GM23338 (cell line): Measurements from ENCODE around the gene SORD. TPM values are rescaled to one million over a fixed set of nuclear protein-coding genes. Genes with fewer than 3 reads are reported as not detected.

Experiments
- ATAC-seq: fragments of 200-7000 bp; cut with Tn5 transposase; 3 replicates; pipeline ENCODE4 v1.9.1; 2020
- DNase-seq: peaks from one replicate; pipeline ENCODE4 v3.0.0-alpha.2; 2015; ENCODE audit warnings: low spot score
- H2AFZ ChIP-seq: fragments of 200-600 bp; sonication (generic); 2 replicates; pipeline ENCODE4 v1.8.0; 2016; ENCODE audit warnings: antibody characterized with exemption, mild to moderate bottlenecking, moderate library complexity
- H3F3A ChIP-seq: fragments of 200-600 bp; sonication (generic); replicated peaks from 2 replicates; pipeline ENCODE4 v1.8.0; 2017; ENCODE audit warnings: antibody characterized with exemption, mixed run types, low read depth
- H3K27ac ChIP-seq: fragments of 200-600 bp; sonication (generic); 2 replicates; pipeline ENCODE4 v1.6.1; 2016; ENCODE audit warnings: low read depth
- H3K27me3 ChIP-seq: fragments of 200-600 bp; sonication (generic); 2 replicates; pipeline ENCODE4 v1.8.0; 2016; ENCODE audit warnings: mild to moderate bottlenecking, mixed run types, moderate library complexity; ENCODE audit not compliant: insufficient read depth
- H3K36me3 ChIP-seq: fragments of 200-600 bp; sonication (generic); 2 replicates; pipeline ENCODE4 v1.8.0; 2016; ENCODE audit warnings: mild to moderate bottlenecking; ENCODE audit not compliant: insufficient read depth
- H3K4me1 ChIP-seq: fragments of 200-600 bp; sonication (generic); 2 replicates; pipeline ENCODE4 v1.8.0; 2016; ENCODE audit warnings: mild to moderate bottlenecking, moderate library complexity; ENCODE audit not compliant: insufficient read depth
- H3K4me2 ChIP-seq: fragments of 200-600 bp; sonication (generic); 2 replicates; pipeline ENCODE4 v1.7.1; 2017; ENCODE audit warnings: mixed run types
- H3K4me3 ChIP-seq: fragments of 200-600 bp; sonication (generic); 2 replicates; pipeline ENCODE4 v1.6.1; 2016; ENCODE audit warnings: mixed run types
- H3K79me2 ChIP-seq: fragments of 200-600 bp; sonication (generic); replicated peaks from 2 replicates; pipeline ENCODE4 v1.8.0; 2017; ENCODE audit warnings: mild to moderate bottlenecking; ENCODE audit not compliant: insufficient read depth
- H3K9me2 ChIP-seq: fragments of 200-600 bp; sonication (generic); 2 replicates; pipeline ENCODE4 v1.8.0; 2017; ENCODE audit not compliant: insufficient read depth
- H4K20me1 ChIP-seq: fragments of 200-600 bp; sonication (generic); replicated peaks from 2 replicates; pipeline ENCODE4 v1.8.0; 2017; ENCODE audit warnings: mild to moderate bottlenecking; ENCODE audit not compliant: insufficient read depth
- H3K27ac Mint-ChIP-seq: 2 replicates; pipeline ENCODE4 v1.8.0; 2020; ENCODE audit warnings: inconsistent platforms, mild to moderate bottlenecking, moderate library complexity, mixed read lengths
- H3K27me3 Mint-ChIP-seq: 3 replicates; pipeline ENCODE4 v1.8.0; 2022; ENCODE audit warnings: low read depth, mild to moderate bottlenecking, moderate library complexity, mixed read lengths, inconsistent platforms; ENCODE audit not compliant: insufficient read depth, poor library complexity
- H3K36me3 Mint-ChIP-seq: 3 replicates; pipeline ENCODE4 v1.8.0; 2021; ENCODE audit warnings: low read depth, mild to moderate bottlenecking, inconsistent platforms, moderate library complexity, mixed read lengths
- H3K4me1 Mint-ChIP-seq: 3 replicates; pipeline ENCODE4 v1.8.0; 2020; ENCODE audit warnings: mild to moderate bottlenecking, inconsistent platforms, mixed read lengths
- H3K4me3 Mint-ChIP-seq: 3 replicates; pipeline ENCODE4 v1.8.0; 2021; ENCODE audit warnings: moderate library complexity, mild to moderate bottlenecking, inconsistent platforms, mixed read lengths
- H3K9me3 Mint-ChIP-seq: 3 replicates; pipeline ENCODE4 v1.8.0; 2020; ENCODE audit warnings: moderate library complexity, mild to moderate bottlenecking, inconsistent platforms, mixed read lengths
- CREB1 ChIP-seq: fragments of 250-450 bp; sonication (Bioruptor Pico); IDR thresholded peaks from 2 replicates; pipeline ENCODE4 v1.5.0; 2020; ENCODE audit warnings: low read depth, mild to moderate bottlenecking, moderate library complexity
- EZH2 ChIP-seq: fragments of 200-600 bp; sonication (generic); IDR thresholded peaks from one replicate; pipeline ENCODE4 v1.8.0; 2017; ENCODE audit warnings: antibody characterized with exemption, mild to moderate bottlenecking, low read depth; ENCODE audit not compliant: unreplicated experiment
- EZH2phosphoT487 ChIP-seq: fragments of 200-600 bp; sonication (generic); IDR thresholded peaks from one replicate; pipeline ENCODE4 v1.8.1; 2018; ENCODE audit warnings: antibody characterized with exemption; ENCODE audit not compliant: unreplicated experiment
- JUNB ChIP-seq: IDR thresholded peaks from one replicate; pipeline ENCODE4 v1.6.1; 2016; ENCODE audit warnings: antibody characterized with exemption; ENCODE audit not compliant: unreplicated experiment
- NANOG ChIP-seq: IDR thresholded peaks from 2 replicates; pipeline ENCODE4 v1.6.1; 2016; ENCODE audit warnings: antibody characterized with exemption, borderline replicate concordance
- POLR2AphosphoS5 ChIP-seq: IDR thresholded peaks from 2 replicates; pipeline ENCODE4 v1.6.1; 2016; ENCODE audit warnings: antibody characterized with exemption, low read depth
- STAT1 ChIP-seq: IDR thresholded peaks from one replicate; pipeline ENCODE4 v1.6.1; 2016; ENCODE audit warnings: antibody characterized with exemption; ENCODE audit not compliant: unreplicated experiment
- ZNF114 ChIP-seq: fragments of 250-450 bp; sonication (Bioruptor Pico); IDR thresholded peaks from 2 replicates; pipeline ENCODE4 v1.5.0; 2020; ENCODE audit warnings: mild to moderate bottlenecking, moderate library complexity
- ZNF331 ChIP-seq: fragments of 250-450 bp; sonication (Bioruptor Pico); IDR thresholded peaks from 2 replicates; pipeline ENCODE4 v1.5.0; 2020; ENCODE audit warnings: low read depth, mild to moderate bottlenecking, moderate library complexity
- polyA plus RNA-seq: library from polyadenylated mRNA; unstranded; fragments of >200 nt; fragmentation: Nextera tagmentation; extraction: Ambion mirVana; gene quantifications from 2 replicates; pipeline ENCODE4 v1.2.1, GENCODE V29; 2016
- total RNA-seq: library from RNA; depleted of rRNA; stranded (reverse); fragments of >200 nt; shearing (Covaris generic); gene quantifications from 2 replicates; pipeline ENCODE4 v1.2.3, GENCODE V29; 2014
- TF ChIP-seq, protein P1 (sequence below), 2 experiments: fragments of 200-600 bp in 1 of 2; sonication (generic) in 1 of 2; conservative IDR thresholded peaks; 2 replicates each; pipeline versions ENCODE4 v1.5.1 to v1.6.1; 2016 to 2017; ENCODE audit warnings: antibody characterized with exemption in 2 of 2, low read depth in 2 of 2, mild to moderate bottlenecking in 2 of 2, moderate library complexity in 1 of 2
- TF ChIP-seq, protein P2 (sequence below): fragments of 250-450 bp; sonication (Bioruptor Pico); IDR thresholded peaks from 2 replicates; pipeline ENCODE4 v1.5.0; 2020; ENCODE audit warnings: mild to moderate bottlenecking, moderate library complexity
- TF ChIP-seq, protein P3 (sequence below): IDR thresholded peaks from 2 replicates; pipeline ENCODE4 v1.6.1; 2016; ENCODE audit warnings: antibody characterized with exemption
- TF ChIP-seq, protein P4 (sequence below): IDR thresholded peaks from one replicate; pipeline ENCODE4 v1.6.1; 2018; ENCODE audit warnings: antibody characterized with exemption; ENCODE audit not compliant: unreplicated experiment

The SORD gene
- total and polyA plus RNA-seq, 2 experiments from 2014 or later = 12.5 to 55.0 TPM

DNA sequence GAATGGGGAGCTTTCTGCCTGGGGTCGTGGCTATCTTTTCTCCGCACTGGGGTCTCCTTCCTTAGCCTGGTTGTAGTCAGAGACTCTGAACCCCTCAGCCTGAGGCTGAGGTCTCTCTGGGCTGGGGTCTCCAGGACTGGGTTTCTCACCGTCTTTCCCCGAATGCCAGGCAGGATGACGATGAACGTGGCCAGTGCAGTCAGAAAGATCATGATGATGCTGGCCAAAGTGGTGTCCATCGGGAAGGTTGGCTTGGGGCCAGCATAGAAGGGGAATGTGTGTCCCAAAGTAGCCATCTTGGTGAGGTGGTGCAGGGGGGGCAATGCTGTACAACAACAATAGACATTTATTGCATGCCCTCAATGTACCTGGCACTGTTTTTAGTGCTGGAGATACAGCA, 99.7 kb downstream of the SORD start:
- Histone ChIP-seq H3K4me3 (no peak overlapping the region), H3F3A (no peaks in the 10 kb centered on the region), H3K79me2 (no peaks in the 10 kb centered on the region), H3K27ac (no peak overlapping the region), H3K27me3 (peaks cover 92% of the 10 kb centered on the region), H3K9me2 (no peaks in the 10 kb centered on the region), H4K20me1 (no peaks in the 10 kb centered on the region; the same call in 1 of the 2 replicates), H3K4me2 (no peak overlapping the region), H2AFZ (no peak overlapping the region), H3K36me3 (no peaks in the 10 kb centered on the region), H3K4me1 (peaks cover under 1% of the 10 kb centered on the region; the same call in 1 of the 2 replicates)
- DNase-seq (no peak), ATAC-seq (no peak)
- Mint-ChIP-seq H3K27me3 (peaks cover 33% of the 10 kb centered on the region), H3K4me1 (no peaks in the 10 kb centered on the region), H3K9me3 (peaks cover 2% of the 10 kb centered on the region; the same call in 2 of the 3 replicates), H3K4me3 (no peak overlapping the region), H3K36me3 (no peaks in the 10 kb centered on the region), H3K27ac (no peak overlapping the region)
- TF ChIP-seq ZNF331 (CRISPR knock-in tag) = no peak
- no peak for TF ChIP-seq STAT1
- no peak for TF ChIP-seq JUNB
- TF ChIP-seq, protein P1, sequence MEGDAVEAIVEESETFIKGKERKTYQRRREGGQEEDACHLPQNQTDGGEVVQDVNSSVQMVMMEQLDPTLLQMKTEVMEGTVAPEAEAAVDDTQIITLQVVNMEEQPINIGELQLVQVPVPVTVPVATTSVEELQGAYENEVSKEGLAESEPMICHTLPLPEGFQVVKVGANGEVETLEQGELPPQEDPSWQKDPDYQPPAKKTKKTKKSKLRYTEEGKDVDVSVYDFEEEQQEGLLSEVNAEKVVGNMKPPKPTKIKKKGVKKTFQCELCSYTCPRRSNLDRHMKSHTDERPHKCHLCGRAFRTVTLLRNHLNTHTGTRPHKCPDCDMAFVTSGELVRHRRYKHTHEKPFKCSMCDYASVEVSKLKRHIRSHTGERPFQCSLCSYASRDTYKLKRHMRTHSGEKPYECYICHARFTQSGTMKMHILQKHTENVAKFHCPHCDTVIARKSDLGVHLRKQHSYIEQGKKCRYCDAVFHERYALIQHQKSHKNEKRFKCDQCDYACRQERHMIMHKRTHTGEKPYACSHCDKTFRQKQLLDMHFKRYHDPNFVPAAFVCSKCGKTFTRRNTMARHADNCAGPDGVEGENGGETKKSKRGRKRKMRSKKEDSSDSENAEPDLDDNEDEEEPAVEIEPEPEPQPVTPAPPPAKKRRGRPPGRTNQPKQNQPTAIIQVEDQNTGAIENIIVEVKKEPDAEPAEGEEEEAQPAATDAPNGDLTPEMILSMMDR (conservative IDR thresholded peaks at IDR 0.05; ENCODE audit: low read depth in 2 of 2) = no peak
- TF ChIP-seq, protein P2, sequence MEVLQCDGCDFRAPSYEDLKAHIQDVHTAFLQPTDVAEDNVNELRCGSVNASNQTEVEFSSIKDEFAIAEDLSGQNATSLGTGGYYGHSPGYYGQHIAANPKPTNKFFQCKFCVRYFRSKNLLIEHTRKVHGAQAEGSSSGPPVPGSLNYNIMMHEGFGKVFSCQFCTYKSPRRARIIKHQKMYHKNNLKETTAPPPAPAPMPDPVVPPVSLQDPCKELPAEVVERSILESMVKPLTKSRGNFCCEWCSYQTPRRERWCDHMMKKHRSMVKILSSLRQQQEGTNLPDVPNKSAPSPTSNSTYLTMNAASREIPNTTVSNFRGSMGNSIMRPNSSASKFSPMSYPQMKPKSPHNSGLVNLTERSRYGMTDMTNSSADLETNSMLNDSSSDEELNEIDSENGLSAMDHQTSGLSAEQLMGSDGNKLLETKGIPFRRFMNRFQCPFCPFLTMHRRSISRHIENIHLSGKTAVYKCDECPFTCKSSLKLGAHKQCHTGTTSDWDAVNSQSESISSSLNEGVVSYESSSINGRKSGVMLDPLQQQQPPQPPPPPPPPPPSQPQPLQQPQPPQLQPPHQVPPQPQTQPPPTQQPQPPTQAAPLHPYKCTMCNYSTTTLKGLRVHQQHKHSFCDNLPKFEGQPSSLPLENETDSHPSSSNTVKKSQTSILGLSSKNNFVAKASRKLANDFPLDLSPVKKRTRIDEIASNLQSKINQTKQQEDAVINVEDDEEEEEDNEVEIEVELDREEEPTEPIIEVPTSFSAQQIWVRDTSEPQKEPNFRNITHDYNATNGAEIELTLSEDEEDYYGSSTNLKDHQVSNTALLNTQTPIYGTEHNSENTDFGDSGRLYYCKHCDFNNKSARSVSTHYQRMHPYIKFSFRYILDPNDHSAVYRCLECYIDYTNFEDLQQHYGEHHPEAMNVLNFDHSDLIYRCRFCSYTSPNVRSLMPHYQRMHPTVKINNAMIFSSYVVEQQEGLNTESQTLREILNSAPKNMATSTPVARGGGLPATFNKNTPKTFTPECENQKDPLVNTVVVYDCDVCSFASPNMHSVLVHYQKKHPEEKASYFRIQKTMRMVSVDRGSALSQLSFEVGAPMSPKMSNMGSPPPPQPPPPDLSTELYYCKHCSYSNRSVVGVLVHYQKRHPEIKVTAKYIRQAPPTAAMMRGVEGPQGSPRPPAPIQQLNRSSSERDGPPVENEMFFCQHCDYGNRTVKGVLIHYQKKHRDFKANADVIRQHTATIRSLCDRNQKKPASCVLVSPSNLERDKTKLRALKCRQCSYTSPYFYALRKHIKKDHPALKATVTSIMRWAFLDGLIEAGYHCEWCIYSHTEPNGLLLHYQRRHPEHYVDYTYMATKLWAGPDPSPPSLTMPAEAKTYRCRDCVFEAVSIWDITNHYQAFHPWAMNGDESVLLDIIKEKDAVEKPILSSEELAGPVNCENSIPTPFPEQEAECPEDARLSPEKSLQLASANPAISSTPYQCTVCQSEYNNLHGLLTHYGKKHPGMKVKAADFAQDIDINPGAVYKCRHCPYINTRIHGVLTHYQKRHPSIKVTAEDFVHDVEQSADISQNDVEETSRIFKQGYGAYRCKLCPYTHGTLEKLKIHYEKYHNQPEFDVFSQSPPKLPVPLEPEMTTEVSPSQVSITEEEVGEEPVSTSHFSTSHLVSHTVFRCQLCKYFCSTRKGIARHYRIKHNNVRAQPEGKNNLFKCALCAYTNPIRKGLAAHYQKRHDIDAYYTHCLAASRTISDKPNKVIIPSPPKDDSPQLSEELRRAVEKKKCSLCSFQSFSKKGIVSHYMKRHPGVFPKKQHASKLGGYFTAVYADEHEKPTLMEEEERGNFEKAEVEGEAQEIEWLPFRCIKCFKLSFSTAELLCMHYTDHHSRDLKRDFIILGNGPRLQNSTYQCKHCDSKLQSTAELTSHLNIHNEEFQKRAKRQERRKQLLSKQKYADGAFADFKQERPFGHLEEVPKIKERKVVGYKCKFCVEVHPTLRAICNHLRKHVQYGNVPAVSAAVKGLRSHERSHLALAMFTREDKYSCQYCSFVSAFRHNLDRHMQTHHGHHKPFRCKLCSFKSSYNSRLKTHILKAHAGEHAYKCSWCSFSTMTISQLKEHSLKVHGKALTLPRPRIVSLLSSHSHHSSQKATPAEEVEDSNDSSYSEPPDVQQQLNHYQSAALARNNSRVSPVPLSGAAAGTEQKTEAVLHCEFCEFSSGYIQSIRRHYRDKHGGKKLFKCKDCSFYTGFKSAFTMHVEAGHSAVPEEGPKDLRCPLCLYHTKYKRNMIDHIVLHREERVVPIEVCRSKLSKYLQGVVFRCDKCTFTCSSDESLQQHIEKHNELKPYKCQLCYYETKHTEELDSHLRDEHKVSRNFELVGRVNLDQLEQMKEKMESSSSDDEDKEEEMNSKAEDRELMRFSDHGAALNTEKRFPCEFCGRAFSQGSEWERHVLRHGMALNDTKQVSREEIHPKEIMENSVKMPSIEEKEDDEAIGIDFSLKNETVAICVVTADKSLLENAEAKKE (CRISPR knock-in tag) = no peak
- TF ChIP-seq EZH2 = no peak
- TF ChIP-seq, protein P3, sequence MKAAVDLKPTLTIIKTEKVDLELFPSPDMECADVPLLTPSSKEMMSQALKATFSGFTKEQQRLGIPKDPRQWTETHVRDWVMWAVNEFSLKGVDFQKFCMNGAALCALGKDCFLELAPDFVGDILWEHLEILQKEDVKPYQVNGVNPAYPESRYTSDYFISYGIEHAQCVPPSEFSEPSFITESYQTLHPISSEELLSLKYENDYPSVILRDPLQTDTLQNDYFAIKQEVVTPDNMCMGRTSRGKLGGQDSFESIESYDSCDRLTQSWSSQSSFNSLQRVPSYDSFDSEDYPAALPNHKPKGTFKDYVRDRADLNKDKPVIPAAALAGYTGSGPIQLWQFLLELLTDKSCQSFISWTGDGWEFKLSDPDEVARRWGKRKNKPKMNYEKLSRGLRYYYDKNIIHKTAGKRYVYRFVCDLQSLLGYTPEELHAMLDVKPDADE = no peak
- no peak for TF ChIP-seq CREB1 (CRISPR knock-in tag)
- no peak for TF ChIP-seq POLR2AphosphoS5
- no peak for TF ChIP-seq EZH2phosphoT487
- TF ChIP-seq, protein P4, sequence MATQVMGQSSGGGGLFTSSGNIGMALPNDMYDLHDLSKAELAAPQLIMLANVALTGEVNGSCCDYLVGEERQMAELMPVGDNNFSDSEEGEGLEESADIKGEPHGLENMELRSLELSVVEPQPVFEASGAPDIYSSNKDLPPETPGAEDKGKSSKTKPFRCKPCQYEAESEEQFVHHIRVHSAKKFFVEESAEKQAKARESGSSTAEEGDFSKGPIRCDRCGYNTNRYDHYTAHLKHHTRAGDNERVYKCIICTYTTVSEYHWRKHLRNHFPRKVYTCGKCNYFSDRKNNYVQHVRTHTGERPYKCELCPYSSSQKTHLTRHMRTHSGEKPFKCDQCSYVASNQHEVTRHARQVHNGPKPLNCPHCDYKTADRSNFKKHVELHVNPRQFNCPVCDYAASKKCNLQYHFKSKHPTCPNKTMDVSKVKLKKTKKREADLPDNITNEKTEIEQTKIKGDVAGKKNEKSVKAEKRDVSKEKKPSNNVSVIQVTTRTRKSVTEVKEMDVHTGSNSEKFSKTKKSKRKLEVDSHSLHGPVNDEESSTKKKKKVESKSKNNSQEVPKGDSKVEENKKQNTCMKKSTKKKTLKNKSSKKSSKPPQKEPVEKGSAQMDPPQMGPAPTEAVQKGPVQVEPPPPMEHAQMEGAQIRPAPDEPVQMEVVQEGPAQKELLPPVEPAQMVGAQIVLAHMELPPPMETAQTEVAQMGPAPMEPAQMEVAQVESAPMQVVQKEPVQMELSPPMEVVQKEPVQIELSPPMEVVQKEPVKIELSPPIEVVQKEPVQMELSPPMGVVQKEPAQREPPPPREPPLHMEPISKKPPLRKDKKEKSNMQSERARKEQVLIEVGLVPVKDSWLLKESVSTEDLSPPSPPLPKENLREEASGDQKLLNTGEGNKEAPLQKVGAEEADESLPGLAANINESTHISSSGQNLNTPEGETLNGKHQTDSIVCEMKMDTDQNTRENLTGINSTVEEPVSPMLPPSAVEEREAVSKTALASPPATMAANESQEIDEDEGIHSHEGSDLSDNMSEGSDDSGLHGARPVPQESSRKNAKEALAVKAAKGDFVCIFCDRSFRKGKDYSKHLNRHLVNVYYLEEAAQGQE = no peak
- no peak for TF ChIP-seq NANOG
- no peak for TF ChIP-seq ZNF114 (CRISPR knock-in tag)
